AG04449 (cell line): Measurements from ENCODE around the gene ZFP91.

Experiments used
- CTCF ChIA-PET: fragments of 350-600 bp; formaldehyde crosslinking; extraction: SDS; loops from one replicate; lab custom pipeline; 2021; ENCODE audit warnings: antibody characterized with exemption; lab: Yijun Ruan, JAX
- POLR2A ChIA-PET: fragments of 400-600, 350-600 bp; formaldehyde crosslinking; extraction: SDS; loops from one replicate; lab custom pipeline; 2020; ENCODE audit warnings: antibody characterized with exemption, inconsistent platforms; lab: Yijun Ruan, JAX
- DNase-seq: peaks from one replicate; pipeline ENCODE4 v3.0.0-alpha.2; 2010; ENCODE audit warnings: low read depth, low spot score
- H3K4me3 ChIP-seq: 2 replicates; pipeline ENCODE4 v1.5.1; 2011; ENCODE audit warnings: low read depth, mild to moderate bottlenecking, control low read depth, low read length
- TF ChIP-seq, protein P1 (sequence below): IDR thresholded peaks from one replicate; pipeline ENCODE4 v1.5.1; 2011; ENCODE audit warnings: mild to moderate bottlenecking, moderate library complexity, low read length, control low read depth, inconsistent platforms; ENCODE audit not compliant: insufficient read depth; ENCODE audit errors: missing control alignments

The ZFP91 gene

DNA sequence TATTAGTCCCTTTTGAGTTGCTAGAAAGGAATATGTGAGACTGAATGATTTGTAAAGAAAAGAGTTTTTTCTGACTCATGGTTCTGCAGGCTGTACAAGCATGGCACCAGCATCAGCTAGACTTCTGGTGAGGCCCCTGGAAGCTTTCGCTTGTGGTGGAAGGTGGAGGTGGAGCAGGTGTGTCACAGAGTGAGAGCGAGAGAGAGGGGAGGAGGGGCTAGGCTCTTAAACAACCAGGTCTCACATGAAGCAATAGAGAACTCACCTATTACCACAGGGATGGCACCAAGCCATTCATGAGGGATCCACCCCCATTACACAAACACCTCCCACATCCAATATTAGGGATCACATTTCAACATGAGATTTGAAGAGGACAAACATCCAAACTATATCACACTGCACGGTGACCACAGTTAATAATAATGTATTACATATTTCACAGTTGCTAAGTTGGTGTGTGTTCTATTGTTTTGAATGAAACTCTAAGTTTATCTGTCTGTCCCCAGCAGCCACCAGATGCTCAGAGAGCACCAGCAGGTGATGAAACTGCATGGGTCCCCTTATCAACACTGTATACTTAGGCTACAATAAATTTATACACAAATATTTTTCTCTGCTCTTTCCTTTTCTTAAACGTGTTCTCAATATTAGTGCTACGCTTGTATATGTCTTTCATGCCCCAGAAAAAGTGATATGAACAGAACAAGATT is 14.1 kb downstream of the ZFP91 start:
- CTCF ChIA-PET, result no interaction called here
- TF ChIP-seq, protein P1, sequence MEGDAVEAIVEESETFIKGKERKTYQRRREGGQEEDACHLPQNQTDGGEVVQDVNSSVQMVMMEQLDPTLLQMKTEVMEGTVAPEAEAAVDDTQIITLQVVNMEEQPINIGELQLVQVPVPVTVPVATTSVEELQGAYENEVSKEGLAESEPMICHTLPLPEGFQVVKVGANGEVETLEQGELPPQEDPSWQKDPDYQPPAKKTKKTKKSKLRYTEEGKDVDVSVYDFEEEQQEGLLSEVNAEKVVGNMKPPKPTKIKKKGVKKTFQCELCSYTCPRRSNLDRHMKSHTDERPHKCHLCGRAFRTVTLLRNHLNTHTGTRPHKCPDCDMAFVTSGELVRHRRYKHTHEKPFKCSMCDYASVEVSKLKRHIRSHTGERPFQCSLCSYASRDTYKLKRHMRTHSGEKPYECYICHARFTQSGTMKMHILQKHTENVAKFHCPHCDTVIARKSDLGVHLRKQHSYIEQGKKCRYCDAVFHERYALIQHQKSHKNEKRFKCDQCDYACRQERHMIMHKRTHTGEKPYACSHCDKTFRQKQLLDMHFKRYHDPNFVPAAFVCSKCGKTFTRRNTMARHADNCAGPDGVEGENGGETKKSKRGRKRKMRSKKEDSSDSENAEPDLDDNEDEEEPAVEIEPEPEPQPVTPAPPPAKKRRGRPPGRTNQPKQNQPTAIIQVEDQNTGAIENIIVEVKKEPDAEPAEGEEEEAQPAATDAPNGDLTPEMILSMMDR, result no peak
- POLR2A ChIA-PET, result no interaction called here
- DNase-seq, result no peak
- H3K4me3 ChIP-seq, result no peak overlapping the region

DNA sequence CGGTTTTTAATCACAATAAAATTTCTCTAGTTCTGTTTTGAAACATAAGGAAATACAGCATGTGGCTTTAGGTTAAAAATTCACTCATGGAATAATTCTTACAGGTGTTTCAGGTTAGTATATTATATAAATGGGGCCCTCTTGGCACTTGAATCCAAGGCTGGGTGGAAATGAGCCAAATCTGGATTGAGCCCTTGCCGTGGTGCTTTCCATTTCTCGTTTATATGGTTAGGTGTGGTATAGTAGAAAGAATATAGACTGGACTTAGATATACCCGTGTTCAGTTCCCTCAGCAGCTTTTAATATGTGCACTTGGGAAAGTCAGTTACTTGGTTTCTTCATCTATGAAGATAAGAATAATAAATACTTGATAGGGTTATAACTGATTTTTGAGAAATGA is 16.0 kb downstream of the ZFP91 start:
- POLR2A ChIA-PET, result no interaction called here

DNA sequence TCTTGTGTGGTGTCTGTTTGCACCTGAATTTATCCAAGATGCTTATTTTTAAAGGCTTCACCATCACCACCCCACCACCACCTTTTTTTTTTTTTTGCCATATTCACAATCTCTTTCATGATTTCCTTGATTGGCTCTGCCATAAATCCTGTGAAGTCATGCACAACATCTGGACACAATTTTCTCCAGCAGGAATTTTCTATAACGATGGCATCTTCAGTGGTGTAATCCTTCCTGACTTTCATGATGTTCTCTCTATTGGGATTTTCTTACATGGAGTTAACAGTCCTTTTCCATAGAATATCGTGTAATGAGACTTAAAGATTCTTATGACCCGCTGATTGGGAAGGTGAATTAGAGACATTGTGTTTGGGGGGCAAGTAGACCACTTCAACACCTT is 17.8 kb downstream of the ZFP91 start:
- TF ChIP-seq, protein P1, result no peak
- H3K4me3 ChIP-seq, result no peak overlapping the region
- CTCF ChIA-PET, result no interaction called here
- DNase-seq, result no peak
- POLR2A ChIA-PET, result no interaction called here

More for the DNA sequence above, 16.0 kb downstream of the ZFP91 start:
- TF ChIP-seq, protein P1, result no peak
- no peak overlapping the region for H3K4me3 ChIP-seq
- CTCF ChIA-PET, result interaction anchor here (1.0 to 1.4 kb wide), 4 partner anchors 11 to 35 kb away, joined by 3 to 6 read pairs (median 4); no protein-coding TSS in a partner anchor
- DNase-seq, result no peak

DNA sequence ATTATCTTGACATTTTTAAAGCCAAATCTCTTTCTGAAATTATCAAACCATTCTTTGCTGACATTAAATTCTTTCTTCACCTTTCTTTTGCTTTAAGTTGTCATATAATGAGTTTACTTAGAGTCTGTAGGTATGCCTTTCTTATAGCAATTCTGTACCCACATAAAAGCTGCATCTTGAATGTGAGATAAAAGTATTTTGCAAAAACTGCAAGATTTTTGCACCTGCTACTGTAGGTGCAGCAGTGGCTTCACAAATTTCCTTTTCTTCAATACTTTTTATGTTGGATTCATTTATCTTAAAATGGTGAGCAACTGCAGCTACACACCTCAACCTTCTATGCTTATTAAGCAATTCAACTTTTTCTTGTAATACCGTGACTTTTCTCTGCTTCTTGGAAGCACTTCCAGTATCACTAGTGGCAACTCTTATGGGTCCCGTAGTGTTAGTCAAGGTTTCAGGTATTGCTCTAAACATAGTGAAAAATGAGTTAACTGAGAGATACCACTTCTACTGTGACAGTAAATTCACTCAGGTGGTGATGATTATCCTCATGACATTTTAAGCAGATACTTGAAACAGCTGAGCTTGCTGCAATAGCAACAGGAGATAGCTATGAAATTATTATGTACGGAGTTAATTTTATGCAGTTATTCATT is 18.8 kb downstream of the ZFP91 start:
- POLR2A ChIA-PET, result no interaction called here
- TF ChIP-seq, protein P1, result no peak
- CTCF ChIA-PET, result no interaction called here
- DNase-seq, result no peak
- no peak overlapping the region for H3K4me3 ChIP-seq

DNA sequence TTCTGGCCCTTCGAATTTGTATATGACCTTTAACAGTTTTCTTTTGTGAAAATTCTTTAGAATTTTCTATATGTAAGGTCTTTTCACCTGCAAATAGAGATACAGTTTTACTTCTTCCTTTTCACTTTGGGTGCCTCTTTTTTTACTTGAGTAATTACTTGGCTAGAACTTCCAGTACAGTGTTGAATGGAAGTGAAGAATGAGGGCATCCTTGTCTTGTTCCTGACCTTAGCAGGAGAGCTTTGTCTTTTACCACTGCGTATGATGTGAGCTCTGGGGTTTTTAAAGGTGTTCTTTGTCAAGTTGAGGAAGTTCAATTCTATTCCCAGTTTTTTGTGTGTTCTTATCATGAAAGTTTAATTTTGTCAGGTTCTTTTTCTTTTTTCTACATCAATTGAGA is 21.6 kb downstream of the ZFP91 start:
- H3K4me3 ChIP-seq, result no peak overlapping the region
- TF ChIP-seq, protein P1, result no peak
- no peak for DNase-seq
- CTCF ChIA-PET, result interaction anchor here (0.8 to 2.8 kb wide), 2 partner anchors 29 to 571 kb away, joined by 3 to 14 read pairs; no protein-coding TSS in a partner anchor
- POLR2A ChIA-PET, result no interaction called here
